DND-41 (cell line): ENCODE results near the gene TRIM69.

Experiments used
- ATAC-seq: fragments of 200-7000 bp; cut with Tn5 transposase; 3 replicates; pipeline ENCODE4 v1.9.1; 2021; ENCODE audit warnings: low read depth; ENCODE audit not compliant: insufficient read depth
- DNase-seq: peaks from one replicate; pipeline ENCODE4 v3.0.0-alpha.2; 2020
- H2AFZ ChIP-seq: 2 replicates; pipeline ENCODE4 v1.6.0; 2012; ENCODE audit warnings: low read depth, low read length
- H3K27ac ChIP-seq: 2 replicates; pipeline ENCODE4 v1.5.1; 2012; ENCODE audit warnings: low read length, inconsistent platforms
- H3K27me3 ChIP-seq: fragments of 200-600 bp; sonication (generic); 2 replicates; pipeline ENCODE4 v1.6.0; 2012; ENCODE audit warnings: low read length, mild to moderate bottlenecking, inconsistent platforms; ENCODE audit not compliant: insufficient read depth, poor library complexity
- H3K36me3 ChIP-seq: 2 replicates; pipeline ENCODE4 v1.5.1; 2012; ENCODE audit warnings: low read length, inconsistent platforms; ENCODE audit not compliant: insufficient read depth
- H3K4me1 ChIP-seq: 2 replicates; pipeline ENCODE4 v1.5.1; 2012; ENCODE audit warnings: mild to moderate bottlenecking, low read length; ENCODE audit not compliant: insufficient read depth
- H3K4me2 ChIP-seq: 2 replicates; pipeline ENCODE4 v1.6.0; 2012; ENCODE audit warnings: mild to moderate bottlenecking, moderate library complexity, low read length, inconsistent platforms; ENCODE audit not compliant: insufficient read depth
- H3K4me3 ChIP-seq, 2 experiments: fragments of 200-600 bp in 1 of 2; shearing (Covaris generic) in 1 of 2; 2 replicates each; pipeline ENCODE4 v1.5.1; 2012 to 2016; ENCODE audit warnings: inconsistent platforms in 2 of 2, low read length in 2 of 2, mild to moderate bottlenecking in 2 of 2, low read depth in 1 of 2, moderate library complexity in 1 of 2
- H3K79me2 ChIP-seq: 2 replicates; pipeline ENCODE4 v1.6.0; 2012; ENCODE audit warnings: low read length, inconsistent platforms; ENCODE audit not compliant: insufficient read depth
- H3K9ac ChIP-seq: 2 replicates; pipeline ENCODE4 v1.6.0; 2012; ENCODE audit warnings: low read depth, mild to moderate bottlenecking, inconsistent platforms, low read length, moderate library complexity
- H3K9me3 ChIP-seq: 2 replicates; pipeline ENCODE4 v1.5.1; 2012; ENCODE audit warnings: low read length, moderate library complexity, mild to moderate bottlenecking, inconsistent platforms; ENCODE audit not compliant: insufficient read depth, severe bottlenecking
- H4K20me1 ChIP-seq: 2 replicates; pipeline ENCODE4 v1.6.0; 2012; ENCODE audit warnings: low read length; ENCODE audit not compliant: insufficient read depth
- EZH2 ChIP-seq: IDR thresholded peaks from 3 replicates; pipeline ENCODE4 v1.6.1; 2012; ENCODE audit warnings: borderline replicate concordance, low read depth, mild to moderate bottlenecking, moderate library complexity, low read length, inconsistent platforms; ENCODE audit not compliant: severe bottlenecking
- TF ChIP-seq, protein P1 (sequence below): IDR thresholded peaks from 2 replicates; pipeline ENCODE4 v1.5.1; 2012; ENCODE audit warnings: borderline replicate concordance, low read length, moderate library complexity, mild to moderate bottlenecking; ENCODE audit not compliant: poor library complexity, severe bottlenecking; ENCODE audit errors: extremely low read depth

The TRIM69 gene

DNA sequence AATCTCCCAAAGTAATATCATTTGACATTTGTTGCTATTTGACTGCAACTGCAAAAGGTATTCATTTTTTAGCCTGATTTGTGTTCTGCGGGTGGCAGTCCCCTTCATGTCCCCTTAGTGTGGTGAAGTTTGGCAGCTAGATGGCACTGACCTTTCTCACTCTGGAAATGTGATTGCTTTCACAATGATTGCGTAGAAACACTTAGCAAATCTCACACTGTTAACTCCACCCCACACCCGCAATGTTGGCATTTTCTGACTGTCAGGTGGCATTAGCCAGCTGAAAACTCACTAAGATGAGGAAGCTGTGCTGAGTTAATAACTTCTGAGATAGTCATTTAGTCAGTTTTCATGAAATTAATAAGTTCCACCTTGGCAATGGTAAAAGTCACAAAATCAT lies 76.9 kb downstream of the TRIM69 start:
- Histone ChIP-seq H2AFZ (no peak overlapping the region), H4K20me1 (no peaks in the 10 kb centered on the region), H3K4me2 (no peak overlapping the region), H3K27me3 (no peaks in the 10 kb centered on the region), H3K4me1 (peaks cover 34% of the 10 kb centered on the region), H3K9ac (no peak overlapping the region), H3K27ac (no peak overlapping the region), H3K9me3 (no peaks in the 10 kb centered on the region), H3K79me2 (no peaks in the 10 kb centered on the region), H3K36me3 (no peaks in the 10 kb centered on the region), H3K4me3 (no peak overlapping the region)
- TF ChIP-seq, protein P1, sequence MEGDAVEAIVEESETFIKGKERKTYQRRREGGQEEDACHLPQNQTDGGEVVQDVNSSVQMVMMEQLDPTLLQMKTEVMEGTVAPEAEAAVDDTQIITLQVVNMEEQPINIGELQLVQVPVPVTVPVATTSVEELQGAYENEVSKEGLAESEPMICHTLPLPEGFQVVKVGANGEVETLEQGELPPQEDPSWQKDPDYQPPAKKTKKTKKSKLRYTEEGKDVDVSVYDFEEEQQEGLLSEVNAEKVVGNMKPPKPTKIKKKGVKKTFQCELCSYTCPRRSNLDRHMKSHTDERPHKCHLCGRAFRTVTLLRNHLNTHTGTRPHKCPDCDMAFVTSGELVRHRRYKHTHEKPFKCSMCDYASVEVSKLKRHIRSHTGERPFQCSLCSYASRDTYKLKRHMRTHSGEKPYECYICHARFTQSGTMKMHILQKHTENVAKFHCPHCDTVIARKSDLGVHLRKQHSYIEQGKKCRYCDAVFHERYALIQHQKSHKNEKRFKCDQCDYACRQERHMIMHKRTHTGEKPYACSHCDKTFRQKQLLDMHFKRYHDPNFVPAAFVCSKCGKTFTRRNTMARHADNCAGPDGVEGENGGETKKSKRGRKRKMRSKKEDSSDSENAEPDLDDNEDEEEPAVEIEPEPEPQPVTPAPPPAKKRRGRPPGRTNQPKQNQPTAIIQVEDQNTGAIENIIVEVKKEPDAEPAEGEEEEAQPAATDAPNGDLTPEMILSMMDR = no peak
- no peak for TF ChIP-seq EZH2
- DNase-seq (no peak), ATAC-seq (no peak)
